ENCODE data around the gene ABCC4.

ABCC4 gene

DNA sequence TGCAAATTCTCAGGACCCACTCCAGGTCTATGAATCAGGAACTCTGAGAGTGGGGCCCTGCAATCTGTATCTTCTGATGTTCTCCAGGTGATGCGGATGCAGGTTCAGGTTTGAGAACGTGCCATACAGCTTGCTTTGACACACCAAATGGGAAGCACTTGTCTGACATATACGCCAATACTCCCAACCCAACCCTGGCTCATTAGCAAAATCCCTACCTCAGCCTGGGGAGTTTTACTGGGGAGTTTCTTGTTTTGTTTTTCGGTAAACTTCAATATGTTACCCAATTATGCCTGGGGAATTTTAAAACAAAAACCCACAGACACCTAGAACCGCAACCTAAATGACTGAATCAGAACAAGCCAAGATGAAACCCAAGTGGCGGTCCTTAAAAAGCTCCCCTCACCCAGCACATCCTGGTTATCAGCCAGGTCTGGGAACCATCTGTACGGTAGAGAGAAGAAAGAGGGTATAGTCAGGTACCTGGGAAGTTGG, 41.2 kb downstream of the ABCC4 start:
- no peak for DNase-seq (ENCODE audit: low read depth in 2 of 2)

DNA sequence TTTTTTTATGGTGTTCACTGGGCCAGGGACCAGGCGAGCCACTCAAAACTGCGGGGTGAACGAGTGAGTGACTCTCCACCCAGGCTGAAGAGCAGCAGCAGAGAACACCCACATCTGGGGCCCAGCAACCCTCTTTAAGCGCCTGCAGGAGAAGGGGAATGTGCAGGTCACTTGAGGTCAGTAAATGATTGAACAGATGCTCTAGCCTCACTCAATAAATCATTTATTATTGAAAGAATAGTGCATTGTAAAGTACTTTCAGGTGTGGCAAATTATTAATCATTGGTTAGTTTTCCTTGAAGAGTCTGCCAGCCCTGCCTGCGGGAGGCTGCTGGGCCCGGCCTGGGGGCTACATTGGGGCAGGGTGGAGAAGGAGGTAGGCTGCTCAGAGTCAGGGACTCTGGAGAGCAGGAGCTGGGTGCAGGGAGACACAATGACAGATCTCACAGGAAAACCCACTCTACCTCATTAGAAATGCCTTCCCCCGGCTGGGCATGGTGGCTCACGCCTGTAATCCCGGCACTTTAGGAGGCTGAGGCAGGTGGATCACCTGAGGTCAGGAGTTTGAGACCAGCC, 42.5 kb downstream of the ABCC4 start:
- no peak for DNase-seq (ENCODE audit: low read depth in 2 of 2)

DNA sequence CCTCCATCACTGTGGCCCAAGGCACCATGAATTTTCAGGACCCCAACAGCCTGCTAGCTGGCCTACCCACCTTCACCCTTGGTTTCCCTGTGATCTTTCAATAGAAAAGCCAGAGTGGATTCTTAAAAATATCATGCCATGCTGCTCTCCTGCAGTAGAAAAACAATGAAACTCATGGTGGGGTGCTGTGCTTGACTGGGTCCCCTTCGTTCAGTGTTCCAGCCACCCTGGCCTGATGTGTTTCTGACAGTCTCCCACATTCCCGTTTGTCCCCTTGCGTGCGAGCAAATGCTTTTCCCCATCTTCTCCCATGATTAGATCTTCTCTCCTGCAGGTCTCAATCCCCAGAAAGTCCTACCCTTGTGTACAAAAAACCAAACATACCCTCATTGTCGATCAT, 43.2 kb downstream of the ABCC4 start:
- no peak for DNase-seq (ENCODE audit: low read depth in 2 of 2)

GRCh38 chr13:95256091-95256490, 45.2 kb downstream of the ABCC4 start:
- no peak for DNase-seq (ENCODE audit: low read depth in 2 of 2)

GRCh38 chr13:95255072-95255732, 46.0 kb downstream of the ABCC4 start:
- DNase-seq (ENCODE audit: low read depth in 2 of 2), result no peak

- no peak for DNase-seq (ENCODE audit: low read depth in 2 of 2)
Observed at GRCh38 chr13:95254339-95254738, 46.9 kb downstream of the ABCC4 start.

DNA sequence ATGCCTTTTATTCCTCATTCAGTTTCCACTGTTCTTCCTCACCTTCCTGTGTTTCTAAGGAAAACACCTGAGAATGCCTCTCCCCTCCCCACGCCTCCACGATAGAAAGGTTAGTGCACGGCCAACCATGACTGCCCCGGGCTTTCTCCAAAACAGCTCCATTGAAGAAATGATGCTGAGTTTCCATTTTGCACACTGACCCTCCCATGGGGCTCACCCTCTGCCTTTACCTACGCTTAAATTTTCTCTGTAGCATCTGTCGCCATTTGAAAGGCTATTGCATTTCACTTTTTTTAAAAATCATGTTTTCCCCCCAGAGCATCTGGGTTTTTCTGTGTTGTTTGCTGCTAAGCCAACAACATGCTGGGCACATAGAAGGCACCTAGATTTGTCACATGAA, 48.2 kb downstream of the ABCC4 start:
- no peak for DNase-seq (ENCODE audit: low read depth in 2 of 2)

- no peak for DNase-seq (ENCODE audit: low read depth in 2 of 2)
Observed at GRCh38 chr13:95251641-95252040, 49.6 kb downstream of the ABCC4 start.

GRCh38 chr13:95250961-95251360, 50.3 kb downstream of the ABCC4 start:
- no peak for DNase-seq (ENCODE audit: low read depth in 2 of 2)

DNA sequence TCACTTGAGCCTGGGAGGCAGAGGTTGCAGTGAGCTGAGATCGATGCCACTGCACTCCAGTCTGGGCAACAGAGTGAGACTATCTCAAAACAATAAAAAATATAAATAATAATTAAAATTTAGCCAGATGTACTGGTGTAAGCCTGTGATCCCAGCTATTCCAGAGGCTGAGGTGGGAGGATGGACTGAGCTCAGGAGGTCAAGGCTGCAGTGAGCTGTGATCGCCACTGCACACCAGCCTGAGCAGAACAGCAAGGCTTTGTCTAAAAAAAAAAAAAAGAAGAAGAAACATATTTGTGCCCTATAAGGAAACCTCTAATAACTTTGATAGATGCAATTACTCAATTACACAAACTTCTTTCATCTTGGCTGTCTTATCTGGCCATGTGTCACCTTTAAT, 52.3 kb downstream of the ABCC4 start:
- no peak for DNase-seq (ENCODE audit: low read depth in 2 of 2)

- no peak for DNase-seq (ENCODE audit: low read depth in 2 of 2)
Observed at GRCh38 chr13:95247852-95248251, 53.4 kb downstream of the ABCC4 start.

- no peak for DNase-seq (ENCODE audit: low read depth in 2 of 2)
Observed at GRCh38 chr13:95247171-95247570, 54.1 kb downstream of the ABCC4 start.

DNA sequence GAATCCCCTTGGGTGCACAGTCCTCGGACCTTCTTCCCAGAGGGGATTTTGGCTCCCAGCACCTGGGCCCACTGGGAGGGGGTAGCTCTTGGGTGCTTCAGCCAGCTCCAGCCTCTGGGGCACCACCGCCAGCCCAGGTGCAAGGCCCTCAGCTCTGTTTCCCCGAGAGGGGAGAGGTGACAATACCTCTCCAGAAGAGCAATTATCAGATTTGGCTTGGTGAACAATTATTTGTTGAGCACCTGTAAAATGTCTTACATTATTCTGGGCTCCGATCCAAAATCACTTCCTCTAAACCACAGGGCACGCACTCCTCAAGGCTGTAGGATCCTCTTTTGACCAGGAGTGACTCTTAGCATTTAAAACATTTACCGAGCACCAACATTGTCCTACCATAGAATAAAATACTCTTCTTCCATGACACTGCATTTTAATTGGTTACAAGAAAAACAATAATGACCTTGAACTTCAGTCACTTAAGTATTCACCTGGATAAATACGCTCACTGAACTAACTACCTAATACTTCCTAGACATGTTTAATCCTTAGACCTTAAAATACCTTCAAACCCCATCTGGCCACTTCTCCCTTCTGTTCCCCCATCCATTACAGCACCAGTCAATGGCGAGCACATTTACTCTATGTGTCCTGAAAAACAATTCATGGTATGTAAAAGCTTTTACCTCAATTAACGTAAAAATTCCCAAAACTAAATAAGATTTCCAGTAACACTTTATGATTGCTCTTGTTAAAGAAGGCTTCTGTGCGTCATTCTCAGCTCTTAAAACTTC, 54.8 kb downstream of the ABCC4 start:
- no peak for DNase-seq (ENCODE audit: low read depth in 2 of 2)

DNA sequence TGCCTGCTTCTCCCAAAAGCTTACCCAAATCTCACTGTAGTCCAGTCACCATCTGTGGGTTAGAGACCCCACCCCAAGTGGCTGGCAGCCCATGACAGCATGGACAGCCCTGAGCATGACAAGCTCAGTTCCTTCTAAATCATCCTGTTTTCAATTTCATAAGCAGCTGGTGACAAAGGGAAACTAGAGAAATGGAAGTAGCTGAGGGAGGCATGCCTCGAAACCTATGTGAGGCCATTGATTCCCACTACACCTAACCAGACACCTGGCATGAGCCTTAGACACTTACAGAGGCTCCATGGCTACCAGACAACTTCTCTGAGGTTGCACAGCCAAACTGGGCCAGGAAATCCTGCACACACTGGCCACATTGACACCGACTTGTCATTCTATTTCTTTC, 56.2 kb downstream of the ABCC4 start:
- DNase-seq (ENCODE audit: low read depth in 2 of 2), result no peak

- no peak for DNase-seq (ENCODE audit: low read depth in 2 of 2)
Observed at GRCh38 chr13:95243207-95243606, 58.0 kb downstream of the ABCC4 start.

- DNase-seq (ENCODE audit: low read depth in 2 of 2), result no peak
Observed at GRCh38 chr13:95241321-95241720, 59.9 kb downstream of the ABCC4 start.

DNA sequence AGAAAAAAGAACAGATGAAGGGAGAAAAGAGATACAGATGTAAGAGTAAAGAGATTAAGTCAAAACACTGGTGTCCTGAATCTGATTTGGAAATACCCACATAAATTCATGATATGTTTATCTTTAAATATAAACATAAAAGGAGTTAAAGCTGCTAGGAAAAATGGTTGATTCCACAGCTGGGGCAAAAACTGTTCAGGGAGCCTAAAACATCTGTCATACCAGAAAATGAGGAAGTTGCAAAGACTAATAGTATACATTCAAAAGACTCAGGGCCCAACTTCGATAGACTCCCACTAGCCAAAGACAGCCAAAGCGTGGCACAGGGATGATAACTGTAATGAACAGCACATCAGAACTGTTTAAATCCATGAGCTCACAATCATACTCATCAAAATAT, 62.0 kb downstream of the ABCC4 start:
- DNase-seq (ENCODE audit: low read depth in 2 of 2), result no peak

DNA sequence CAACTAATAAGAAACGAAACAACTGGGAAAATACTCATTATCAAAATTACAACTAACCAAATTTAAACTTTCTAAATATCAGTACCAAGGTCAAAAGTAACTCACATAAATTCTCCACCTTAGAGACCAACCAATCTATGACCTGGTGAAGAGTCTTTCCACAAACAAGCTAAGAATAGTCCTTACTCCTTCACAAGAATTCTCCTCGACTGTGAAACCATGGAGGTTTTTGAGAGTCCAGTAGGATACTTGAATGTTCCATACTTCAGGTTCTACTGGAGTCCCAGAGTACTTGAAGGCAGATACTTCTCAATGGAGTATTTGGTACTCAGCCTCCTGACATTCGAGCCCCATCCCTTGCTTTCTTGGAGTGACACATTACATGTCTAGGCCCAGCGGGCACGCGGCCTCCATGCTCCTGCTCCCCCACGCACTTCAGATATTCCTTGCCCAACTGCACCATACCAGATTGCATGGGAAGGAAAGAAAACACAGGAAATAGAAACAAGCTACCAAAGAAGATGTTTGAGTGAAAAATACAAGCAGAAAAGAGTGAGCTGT, 63.9 kb downstream of the ABCC4 start:
- DNase-seq (ENCODE audit: low read depth in 2 of 2), result no peak

GRCh38 chr13:95236774-95237173, 64.5 kb downstream of the ABCC4 start:
- DNase-seq (ENCODE audit: low read depth in 2 of 2), result no peak

- no peak for DNase-seq (ENCODE audit: low read depth in 2 of 2)
Observed at GRCh38 chr13:95235974-95236373, 65.3 kb downstream of the ABCC4 start.

GRCh38 chr13:95235199-95235756, 66.0 kb downstream of the ABCC4 start:
- DNase-seq (ENCODE audit: low read depth in 2 of 2), result no peak

DNA sequence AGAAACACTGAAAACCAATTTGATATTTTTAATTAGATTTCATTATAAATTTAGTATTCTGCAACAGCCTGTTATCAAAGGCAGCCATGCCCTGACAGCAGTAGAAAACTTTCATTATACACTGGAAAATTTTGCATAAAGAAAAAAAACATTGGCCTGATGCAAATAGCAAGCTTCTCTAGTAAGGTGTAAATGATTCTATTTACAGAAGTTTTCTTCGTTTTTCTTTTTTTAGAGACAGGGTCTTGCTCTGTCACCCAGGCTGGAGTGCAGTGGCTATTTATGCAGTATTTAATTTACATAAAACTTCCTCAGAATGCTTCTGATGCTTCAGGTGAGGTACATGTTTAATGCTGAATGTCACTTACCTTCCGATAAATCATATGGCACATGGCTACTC, 67.0 kb downstream of the ABCC4 start:
- DNase-seq (ENCODE audit: low read depth in 2 of 2), result no peak

Measured in stimulated activated CD8-positive, alpha-beta memory T cell treated with anti-CD3 and anti-CD28 coated beads, Interleukin-7, amount 100 ng/mL, for 4 hours (primary cell).